GM19397 (cell line): ENCODE data around the gene TBC1D22A.

ENCODE experiments used
- ATAC-seq: cut with Tn5 transposase; IDR thresholded peaks from one replicate; pipeline ENCODE4 v1.9.1; 2021; ENCODE audit warnings: mild to moderate bottlenecking, moderate library complexity; ENCODE audit not compliant: unreplicated experiment

TBC1D22A gene

GRCh38 chr22:47005506-47006408 lies 243.3 kb downstream of the TBC1D22A start:
- ATAC-seq = no peak

- ATAC-seq = no peak
Measured at GRCh38 chr22:47006433-47006832, 244.0 kb downstream of the TBC1D22A start.

- no peak for ATAC-seq
Measured at GRCh38 chr22:47006869-47007268, 244.4 kb downstream of the TBC1D22A start.

- no peak for ATAC-seq
Measured at GRCh38 chr22:47007496-47007895, 245.0 kb downstream of the TBC1D22A start.

- ATAC-seq = no peak
Measured at GRCh38 chr22:47008208-47008885, 245.9 kb downstream of the TBC1D22A start.

GRCh38 chr22:47009304-47010101 lies 247.1 kb downstream of the TBC1D22A start:
- ATAC-seq = no peak

- ATAC-seq = no peak
Measured at GRCh38 chr22:47010211-47010610, 247.8 kb downstream of the TBC1D22A start.

- ATAC-seq = no peak
Measured at GRCh38 chr22:47011131-47011858, 248.8 kb downstream of the TBC1D22A start.

GRCh38 chr22:47011859-47012258 lies 249.4 kb downstream of the TBC1D22A start:
- ATAC-seq = no peak

- ATAC-seq = no peak
Measured at GRCh38 chr22:47012589-47013370, 250.3 kb downstream of the TBC1D22A start.

GRCh38 chr22:47013861-47014635 lies 251.6 kb downstream of the TBC1D22A start:
- no peak for ATAC-seq

GRCh38 chr22:47014636-47015345 lies 252.3 kb downstream of the TBC1D22A start:
- ATAC-seq = no peak

- no peak for ATAC-seq
Measured at GRCh38 chr22:47015589-47016178, 253.2 kb downstream of the TBC1D22A start.

GRCh38 chr22:47016631-47017030 lies 254.2 kb downstream of the TBC1D22A start:
- ATAC-seq = no peak

- ATAC-seq = no peak
Measured at GRCh38 chr22:47017245-47017644, 254.8 kb downstream of the TBC1D22A start.

- ATAC-seq = no peak
Measured at GRCh38 chr22:47018010-47018910, 255.8 kb downstream of the TBC1D22A start.
